DMS79 (cell line): ENCODE data around the gene PLCL1.

Experiments used
- DNase-seq: peaks from one replicate; lab custom pipeline; 2025; lab: John Stamatoyannopoulos, UW

Gene PLCL1

DNA sequence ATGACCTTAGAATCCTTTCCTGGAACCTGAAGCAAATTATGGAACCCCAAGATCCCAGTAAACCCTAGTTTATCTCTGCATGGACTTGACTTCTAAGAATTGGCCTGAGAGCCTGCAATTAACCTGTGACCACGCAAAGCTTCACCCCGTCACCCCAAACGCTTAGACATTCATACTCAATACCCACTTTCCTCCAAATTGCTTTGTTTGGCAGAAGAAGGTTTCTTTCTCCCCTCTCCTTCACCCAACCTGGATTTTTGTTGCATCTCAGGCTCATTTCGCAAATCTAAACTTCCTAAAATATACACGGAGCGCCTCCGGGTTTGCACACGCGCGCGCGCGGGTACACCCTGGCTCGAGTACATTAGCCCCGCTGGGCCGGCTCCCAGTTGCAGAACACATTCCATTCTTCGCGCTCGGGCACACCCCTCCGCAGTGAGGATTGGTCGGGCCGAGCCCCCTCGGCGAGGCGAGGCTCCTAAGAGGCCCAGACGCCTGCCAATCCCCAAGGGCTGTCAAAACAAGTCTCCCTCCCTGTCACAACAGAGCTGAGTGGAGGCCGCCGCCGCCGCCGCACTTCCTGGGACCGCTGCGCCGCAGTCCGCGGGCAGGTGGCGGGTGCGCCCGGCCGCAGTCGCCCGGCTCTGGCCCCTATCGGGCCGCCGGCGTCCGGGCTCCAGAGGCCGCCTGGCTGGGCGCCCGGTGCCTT, at the start of gene PLCL1:
TSS of gene PLCL1 (plus strand) at position 545 of the 709 bp plus-strand sequence.
- peak; percentile 45 for DNase-seq

DNA sequence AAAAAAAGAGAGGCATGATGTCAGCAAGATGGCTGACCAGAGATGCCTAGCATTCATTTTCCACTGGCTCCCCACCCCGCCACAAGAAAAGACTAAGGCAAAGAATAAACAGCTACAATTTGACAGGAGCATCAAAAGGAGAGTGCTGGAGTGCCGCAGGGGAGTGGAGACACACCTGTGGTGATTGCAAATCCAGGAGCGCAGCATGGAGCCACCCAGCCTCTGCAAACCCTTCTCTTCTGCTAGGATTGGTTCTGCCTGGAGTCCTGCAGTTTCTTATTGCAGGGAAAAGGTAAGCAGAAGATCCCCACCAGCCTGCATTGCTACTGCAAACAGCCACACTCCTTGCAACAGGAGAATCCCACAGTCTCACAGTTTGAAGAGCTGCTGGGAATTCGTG, 45.4 kb upstream of the PLCL1 start:
- DNase-seq: no peak

DNA sequence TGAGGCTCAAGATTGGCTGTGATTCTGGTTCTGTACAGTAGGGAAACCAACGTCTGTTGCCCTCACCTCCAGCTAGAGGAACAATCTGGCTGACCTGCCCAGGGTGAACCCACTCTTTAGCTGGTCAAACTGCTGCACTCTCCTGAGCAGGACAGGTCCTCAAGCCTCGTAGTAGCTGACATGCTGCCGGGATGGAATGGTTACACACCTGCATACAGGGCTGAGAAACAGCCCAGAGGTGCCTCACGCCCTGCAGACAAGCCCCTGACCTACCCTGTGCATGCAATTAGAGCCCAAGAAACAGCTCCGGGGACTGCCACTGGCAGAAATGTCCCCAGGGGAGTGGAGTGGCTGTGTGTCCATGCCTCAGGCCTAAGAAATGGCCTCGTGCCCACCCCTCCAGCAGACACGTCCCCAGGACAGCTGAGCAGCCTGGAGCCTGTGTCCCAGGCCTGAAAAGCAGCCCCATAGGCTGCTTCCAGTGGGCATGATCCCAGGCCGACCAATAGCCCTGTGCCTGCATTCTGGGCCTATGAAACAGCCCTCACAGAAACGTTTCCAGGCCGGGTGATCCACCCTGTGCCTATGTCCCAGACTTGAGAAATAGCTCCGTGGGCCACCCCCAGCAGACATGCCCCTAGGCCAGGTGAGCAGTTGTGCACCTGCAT, 44.6 kb upstream of the PLCL1 start:
- no peak for DNase-seq

DNA sequence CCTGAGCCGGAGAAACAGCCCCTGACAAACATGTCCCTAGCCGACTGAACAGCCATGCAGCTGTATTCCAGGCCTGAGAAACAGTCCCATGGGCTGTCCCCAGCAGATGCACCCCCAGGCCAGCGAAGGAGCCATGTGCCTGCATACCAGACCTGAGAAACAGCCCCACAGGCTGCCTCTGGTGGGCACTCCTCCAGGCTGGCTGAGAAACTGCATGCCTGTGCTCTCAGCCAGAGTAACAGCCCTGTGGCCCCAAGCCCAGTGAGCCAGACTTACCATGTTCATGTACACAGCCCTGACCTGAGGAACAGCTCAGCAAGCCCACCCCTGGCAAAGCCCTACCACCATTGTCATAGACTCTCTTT, 44.1 kb upstream of the PLCL1 start:
- DNase-seq: no peak

DNA sequence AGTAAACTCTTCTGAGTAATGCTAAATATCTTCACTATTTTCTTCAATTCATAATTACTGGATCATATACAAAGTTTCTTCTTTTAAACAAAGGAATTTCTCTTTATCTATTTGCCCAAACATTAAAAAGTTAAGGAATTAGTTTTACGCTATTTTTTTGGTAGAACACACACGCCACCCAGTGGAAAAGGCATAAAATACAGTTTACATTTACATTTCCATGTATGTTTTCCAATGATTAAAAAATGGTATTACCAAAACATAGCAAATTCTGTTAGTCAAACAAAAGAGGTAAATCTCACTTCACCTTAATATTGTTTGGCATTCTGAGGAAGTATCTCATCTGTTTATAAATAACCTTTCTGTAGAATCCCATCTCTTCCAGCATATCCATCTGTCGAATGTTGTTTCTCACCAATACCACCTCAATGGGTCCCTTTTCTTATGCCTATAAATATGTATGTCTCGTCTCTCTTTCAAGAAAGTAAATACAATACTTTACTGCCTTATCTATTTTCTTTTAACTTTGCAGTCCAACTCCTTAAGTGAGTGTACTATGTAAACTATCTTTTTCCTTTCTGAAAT, 26.5 kb upstream of the PLCL1 start:
- no peak for DNase-seq

DNA sequence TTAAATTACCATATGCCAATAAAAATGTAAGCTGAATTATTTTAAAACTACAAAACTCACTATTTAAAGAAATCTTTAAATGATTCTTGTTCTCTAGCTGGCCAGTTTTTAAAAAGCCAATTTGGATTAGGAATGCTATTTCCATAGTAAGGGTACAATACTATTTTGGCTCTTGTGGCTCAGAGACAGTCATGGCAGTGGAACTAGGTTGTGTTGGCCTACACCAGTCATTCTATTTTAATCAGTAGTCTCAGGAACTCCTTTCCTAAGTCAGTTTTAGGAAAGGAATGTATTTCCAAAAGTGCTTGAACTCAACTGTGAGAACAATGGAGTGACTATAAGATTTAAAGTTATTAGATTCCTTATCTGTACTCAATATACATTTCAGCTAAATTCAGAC, 25.1 kb upstream of the PLCL1 start:
- DNase-seq: no peak

DNA sequence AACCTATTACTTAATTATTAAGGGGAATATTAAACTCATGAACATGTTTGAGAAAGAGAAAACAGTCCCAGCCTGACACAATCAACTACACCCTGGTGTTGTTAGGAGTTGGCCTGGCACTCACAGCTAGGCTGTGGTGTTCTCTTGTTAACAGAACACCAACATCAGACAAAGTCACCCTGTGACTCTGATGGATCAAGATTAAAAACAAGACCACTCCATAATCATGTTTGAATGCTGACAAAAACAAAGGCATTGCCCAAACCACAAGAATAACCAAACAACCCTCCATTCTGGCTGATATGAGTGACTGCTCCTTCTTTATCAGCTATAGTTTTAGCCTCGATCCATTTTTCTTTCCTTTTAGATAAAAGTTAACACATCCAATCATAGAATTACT, 22.3 kb upstream of the PLCL1 start:
- DNase-seq: no peak

DNA sequence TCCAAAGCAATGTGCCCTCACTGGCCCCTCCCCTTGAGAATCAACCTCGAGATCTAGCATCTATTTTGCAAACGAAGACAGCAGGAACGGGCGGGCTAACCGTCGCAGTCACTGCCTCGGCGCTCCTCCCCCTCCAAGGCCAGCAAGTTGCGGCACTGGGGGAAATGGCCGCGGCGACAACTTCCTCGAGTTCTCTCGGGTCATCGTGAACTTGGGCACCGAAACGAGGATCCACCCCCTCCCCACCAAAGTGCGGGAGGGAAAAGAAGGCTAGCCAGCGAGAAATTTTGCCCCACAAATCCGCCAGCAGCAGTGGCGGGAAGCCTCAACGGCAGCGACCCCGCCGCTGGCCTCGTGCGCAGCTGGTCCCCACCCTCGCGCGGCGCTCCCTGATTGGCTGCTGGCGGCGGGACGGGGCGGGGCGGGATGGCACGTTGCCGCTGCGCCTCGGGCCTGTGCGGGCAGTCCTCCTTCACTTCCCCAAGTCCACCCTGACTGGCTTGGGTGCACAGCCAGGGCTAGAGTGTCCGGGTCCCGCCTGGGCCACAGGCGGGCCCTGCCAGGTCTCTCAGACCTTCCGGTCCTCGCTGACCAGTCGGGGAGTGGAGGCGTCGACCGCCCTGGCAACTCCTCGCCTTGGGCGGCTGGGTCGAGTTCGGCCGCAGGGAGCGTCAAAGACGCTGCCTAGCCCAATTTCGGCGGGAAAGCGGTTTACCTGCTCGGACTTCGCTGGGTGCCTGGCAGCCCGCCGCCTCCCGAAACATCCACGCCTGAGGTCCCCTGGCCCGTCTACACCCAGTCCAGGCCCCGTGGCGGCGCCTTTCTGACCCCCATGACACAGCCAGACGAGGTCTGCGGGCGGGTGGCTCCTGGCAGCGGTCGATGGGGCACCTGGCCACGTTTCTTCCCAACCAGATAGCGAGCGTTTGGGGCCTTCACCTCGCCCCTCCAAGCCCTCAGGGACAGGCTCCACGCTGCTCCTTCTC, 19.1 kb upstream of the PLCL1 start, which contains the start of gene BOLL:
TSS of gene BOLL (minus strand) at position 364 of the 986 bp plus-strand sequence. CDS start 3,469 bp downstream, outside the sequence.
- DNase-seq: no peak

DNA sequence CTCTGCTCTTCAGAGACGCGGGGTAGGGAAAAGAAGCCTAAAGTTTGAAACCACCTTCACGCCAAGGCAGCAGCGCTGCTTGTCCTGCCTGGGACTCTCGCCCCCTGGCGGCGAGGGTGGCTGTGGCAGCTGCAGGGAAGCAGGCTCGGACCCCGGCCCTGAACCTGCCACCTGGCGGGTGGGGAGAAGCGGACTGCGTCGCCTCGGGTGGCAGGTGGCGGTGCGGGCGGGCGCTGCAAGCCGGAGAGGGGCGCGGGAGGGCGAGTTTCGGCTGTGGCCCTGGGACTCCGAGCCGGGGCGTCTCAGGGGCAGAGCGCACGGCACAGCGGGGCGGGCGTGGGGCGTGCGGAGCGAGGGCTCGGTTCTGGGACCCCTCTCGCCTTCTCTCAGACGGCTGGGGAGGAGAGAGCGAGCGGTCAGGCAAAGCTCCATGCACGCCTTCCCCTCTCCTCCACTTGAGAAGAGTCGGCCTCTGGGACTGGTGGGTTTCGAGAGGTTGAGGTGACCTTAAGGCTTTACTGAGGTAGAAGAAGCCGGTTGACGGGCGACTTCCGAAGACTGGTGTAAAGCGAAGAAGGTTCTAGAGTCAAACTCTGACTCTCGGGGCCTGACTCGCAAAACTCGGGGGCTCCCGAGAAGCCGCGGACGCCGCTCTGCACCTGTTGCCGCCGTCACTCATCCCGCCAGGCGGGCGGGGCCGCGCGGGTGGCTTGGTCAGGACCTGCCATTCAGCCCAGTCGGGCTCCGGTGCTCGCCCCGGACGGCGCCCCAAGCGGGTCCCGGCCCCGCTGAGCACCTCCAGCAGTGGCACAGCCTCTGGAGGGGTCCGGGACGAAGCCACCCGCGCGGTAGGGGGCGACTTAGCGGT, 18.1 kb upstream of the PLCL1 start:
- DNase-seq: no peak

DNA sequence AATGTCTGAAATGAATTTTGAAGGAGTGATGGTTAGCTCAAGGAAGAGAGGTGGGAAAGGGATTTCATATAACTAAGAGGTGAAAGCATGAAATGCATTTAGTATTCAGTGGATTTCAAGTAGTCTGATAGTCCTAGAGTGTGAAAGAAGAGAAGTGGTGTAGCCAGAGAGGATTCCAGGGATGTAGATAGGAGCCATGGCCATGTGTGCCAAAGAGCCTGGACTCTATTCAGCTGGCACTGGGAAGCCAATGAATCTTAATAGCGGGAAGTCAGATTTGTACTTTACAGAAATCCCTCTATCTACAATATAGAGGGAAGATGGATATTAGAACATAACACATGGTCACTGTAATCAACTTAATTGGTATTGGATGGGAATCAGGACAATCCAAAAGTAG, 10.9 kb upstream of the PLCL1 start:
- DNase-seq: no peak

DNA sequence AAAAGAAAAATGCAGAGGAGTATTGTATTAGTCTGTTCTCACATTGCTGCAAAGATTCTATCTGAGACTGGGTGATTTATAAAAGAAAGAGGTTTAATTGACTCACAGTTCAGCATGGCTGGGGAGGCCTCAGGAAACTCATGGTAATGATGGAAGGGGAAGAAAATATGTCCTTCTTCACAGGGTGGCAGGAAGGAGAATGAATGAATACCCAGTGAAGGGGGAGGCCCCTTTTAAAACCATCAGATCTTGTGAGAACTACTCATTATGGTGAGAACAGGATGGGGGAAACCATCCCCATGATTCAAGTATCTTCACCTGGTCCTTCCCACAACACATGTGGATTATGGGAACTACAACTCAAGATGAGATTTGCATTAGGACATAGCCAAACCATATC, 9.1 kb upstream of the PLCL1 start:
- no peak for DNase-seq

DNA sequence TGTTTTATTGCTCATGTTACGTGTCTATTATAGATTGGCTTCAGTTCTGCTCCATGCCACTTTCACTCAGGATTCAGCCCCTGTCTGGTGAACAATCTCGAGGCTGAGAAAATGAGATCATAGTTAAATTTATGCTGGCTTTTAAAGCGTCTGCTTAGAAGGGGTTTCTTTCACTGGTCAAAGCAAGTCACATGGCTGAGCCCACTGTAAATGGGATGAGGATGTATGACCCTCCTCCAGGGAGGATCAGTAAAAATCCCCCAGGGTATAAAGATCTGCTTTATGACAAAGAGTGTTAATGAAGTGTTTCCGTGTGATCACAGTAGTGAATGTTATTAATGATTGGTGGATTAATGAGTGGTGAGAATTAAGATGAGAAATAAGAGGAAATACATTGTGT, 6.2 kb upstream of the PLCL1 start:
- DNase-seq: no peak

DNA sequence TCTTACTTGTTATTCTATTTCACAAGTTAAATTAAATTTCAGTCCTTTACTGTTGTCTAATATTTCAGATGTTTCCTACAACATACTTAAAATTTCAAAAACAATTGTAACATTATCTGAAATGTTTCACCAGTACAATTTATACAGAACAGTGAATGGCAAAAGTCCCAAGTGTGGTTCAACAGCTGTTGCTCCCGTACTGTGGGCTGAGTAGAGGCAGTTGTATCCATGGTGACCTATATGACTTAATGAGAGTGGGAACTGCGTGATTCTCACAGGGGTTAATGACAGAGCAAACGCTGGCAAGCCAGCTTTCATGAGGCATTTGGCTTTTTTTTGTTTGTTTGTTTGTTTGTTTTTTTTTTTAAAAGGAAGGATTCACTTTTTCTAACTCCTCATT, 5.3 kb upstream of the PLCL1 start:
- DNase-seq: no peak

DNA sequence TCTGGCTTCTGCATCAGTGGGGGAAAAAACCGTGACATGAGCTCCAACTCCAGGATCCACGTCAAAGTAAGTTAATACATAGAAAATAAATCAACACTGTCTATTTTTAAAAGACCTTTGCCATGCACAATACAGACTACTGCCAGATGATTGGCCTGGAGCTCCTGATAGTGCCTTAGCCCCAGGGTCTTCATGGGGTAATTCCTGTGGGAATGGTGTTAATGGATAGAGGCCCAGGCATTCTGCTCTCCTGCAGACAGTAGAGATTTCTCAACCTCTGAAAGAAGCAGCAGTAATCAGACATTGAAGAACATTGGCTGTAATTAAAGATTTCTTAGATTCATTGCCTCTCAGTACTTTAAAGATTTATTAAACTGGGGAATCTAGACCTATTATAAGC, 4.3 kb upstream of the PLCL1 start:
- DNase-seq: no peak

DNA sequence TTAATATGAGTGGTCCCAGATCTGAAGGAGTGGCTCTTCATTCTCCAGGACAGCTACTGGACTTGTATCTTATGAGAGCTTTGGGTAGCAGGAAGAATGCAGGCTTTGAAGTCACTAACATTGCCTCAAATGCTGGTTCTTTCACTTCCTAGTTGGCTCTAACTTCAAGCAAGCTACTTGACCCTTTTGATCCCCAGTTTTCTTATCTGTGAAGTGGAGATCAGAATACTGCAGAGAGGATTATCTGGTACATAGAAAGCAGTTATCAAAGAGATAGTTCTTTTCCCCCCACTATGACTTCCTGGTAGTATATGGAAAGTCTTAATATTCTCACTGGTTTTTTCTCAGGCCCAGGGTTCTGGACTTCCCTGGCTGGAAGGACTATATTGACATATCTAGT, 3.4 kb upstream of the PLCL1 start:
- DNase-seq: no peak

DNA sequence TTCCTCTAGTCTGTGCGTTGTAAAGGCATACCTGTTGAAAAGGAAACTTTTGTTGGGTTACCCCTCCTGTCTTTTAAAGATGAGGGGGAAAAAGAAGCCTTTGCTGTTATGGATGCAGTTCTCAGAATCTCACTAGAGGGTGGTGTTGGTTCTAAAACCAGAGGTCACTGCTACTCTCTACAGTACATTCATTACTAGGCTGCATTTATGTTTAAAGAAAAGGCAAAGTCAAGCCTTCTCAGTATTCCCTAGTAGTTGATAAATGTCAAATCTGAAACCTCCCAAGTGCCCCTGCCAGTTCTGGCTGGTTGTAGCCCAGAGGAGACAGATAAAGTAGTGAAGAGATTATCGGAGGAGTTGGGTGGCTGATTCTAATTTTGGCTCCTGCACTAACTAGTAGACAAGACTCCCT, 1.4 kb upstream of the PLCL1 start:
- DNase-seq: no peak

DNA sequence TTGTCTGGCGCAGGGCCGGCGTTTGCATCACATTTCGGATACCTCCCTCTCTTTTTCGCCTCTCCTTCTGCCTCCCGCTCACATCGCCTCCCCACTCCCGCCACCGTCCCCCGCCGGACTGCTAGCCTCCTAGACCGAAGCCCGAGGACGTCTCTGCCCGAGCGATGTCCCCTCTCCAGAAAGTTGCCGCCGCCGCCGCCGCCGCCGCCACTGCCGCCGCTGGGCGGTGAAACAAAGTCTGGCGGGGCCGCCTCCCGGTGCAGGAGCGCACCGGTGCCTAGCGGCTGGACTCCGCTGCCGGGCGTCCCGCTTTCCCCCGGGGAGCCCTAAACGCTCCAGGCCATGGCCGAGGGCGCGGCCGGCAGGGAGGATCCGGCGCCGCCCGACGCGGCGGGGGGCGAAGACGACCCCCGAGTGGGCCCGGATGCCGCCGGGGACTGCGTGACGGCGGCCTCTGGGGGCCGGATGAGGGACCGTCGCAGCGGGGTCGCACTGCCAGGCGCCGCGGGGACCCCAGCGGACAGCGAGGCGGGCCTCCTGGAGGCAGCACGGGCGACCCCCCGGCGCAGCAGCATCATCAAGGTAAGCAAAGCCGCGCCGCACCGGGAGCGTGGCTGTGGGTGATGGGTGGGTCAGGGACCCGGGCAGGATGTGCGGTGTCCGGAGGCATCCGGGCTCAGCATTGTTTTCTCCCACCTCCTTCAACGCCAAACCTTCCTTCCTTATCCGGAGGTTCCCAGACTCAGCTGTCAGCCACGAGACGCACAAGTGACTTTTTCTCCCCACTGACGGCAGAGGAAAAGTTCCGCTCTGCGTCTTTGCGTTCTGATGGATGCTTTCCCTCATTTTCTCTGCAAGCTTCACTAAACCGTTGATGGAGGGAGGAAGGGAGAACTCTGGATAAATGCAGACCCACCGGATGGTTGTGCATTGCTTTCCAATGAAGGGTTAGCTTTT, 643 bp downstream of the PLCL1 start:
- DNase-seq: no peak

DNA sequence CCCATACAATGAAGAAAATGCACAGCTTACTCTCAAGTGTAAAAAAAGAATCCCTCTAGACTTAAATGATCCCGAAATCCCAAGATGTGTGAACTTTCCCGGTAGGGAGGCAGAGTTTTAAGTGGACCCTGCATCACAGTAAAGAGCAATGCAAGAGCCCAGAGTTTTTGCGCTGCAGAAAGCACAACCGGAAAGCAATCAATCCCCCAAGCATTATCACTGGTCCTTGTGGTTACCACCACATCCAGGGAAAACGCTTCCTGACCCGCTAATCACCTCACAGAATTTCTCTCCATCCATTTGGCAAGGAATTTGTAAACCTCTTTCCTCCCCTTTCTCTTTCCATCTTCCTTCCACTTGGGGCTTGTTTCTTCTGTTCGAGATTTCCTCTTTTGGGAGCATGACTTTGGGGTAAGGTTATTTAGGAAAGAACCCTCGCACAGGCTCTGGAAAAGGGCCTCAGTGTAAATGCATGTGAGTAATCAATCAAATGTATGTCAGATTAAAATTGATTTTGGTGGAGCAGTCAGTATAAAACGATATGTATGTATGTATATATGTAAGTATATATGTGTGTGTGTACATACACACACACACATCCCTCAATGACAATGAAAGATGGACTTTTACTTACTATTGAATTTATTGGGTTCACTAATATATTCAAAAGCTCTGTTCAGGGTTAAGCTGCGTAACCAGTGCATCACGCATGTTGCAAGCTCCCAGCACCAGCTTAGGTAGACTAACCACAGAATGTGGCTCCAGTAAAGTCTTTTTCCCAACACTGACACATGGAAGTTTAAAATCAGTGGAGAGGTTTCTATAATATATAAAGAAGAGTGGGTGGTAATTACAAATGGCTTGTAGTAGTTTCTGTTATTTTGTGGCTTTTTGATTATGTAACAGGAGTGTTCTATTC, 1.6 kb downstream of the PLCL1 start:
- DNase-seq: no peak

DNA sequence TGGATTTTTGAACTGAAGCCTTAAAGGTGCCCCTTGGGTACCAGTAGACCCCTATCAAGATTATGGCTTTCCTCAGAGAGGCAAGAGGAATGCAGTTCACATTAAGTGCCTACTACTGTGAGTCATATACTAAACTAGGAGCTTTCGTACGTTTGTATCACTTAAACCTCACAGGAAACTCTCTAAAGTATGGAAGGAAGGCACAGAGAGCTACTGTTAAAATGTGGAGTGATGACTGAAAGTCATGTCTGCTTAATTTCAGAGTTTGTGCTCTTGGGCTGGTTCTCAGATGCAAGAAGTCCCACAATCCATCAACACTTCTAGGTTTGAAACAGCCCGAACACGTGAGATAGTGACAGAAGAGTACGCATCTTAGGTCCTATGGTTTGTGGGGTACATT, 4.7 kb downstream of the PLCL1 start:
- no peak for DNase-seq
